ENCODE data around the gene ZNF587B. TPM values are rescaled to one million over a fixed set of nuclear protein-coding genes. Genes with fewer than 3 reads are reported as not detected.
"Not testable (repeated sequence)": the region's sequence is repeated elsewhere in the genome, so short reads cannot be mapped to it uniquely, and the experiment has no call there.

ZNF587B gene
- total RNA-seq, 4 donors from 2014 or later, result 16.1 to 34.4 (median 22.0) TPM

- in situ Hi-C loops (cut with MboI; ENCODE audit: low pct_ligation_motif_present in 1 of 4, low pct_unique_long_range_greater_than_20kb in 1 of 4, low sequenced_read_pairs in 3 of 4) (no loop called here), intact Hi-C loops (cut with DNase I; ENCODE audit: low total_unique reads) (no loop called here)
- Histone ChIP-seq H3K36me3 (no peaks in the 10 kb centered on the region), H3K4me3 (peak overlapping the region in 3 of 4 donors; percentile 65 to 93 (median 88)), H3K9me3 (no peaks in the 10 kb centered on the region), H3K27ac (peak overlapping the region in 3 of 4 donors; percentile 87 to 95 (median 90)), H3K27me3 (no peaks in the 10 kb centered on the region), H3K4me1 (peaks cover 14 to 44% (median 38%) of the 10 kb centered on the region in 4 donors)
- no peak for DNase-seq
- TF ChIP-seq CTCF (IDR thresholded peaks at IDR 0.05) (no peak), EP300 (IDR thresholded peaks at IDR 0.05; ENCODE audit: low read depth) (no peak), POLR2A (IDR thresholded peaks at IDR 0.05) (no peak), POLR2AphosphoS5 (IDR thresholded peaks at IDR 0.05) (no peak)
- 70% methylated on average over 6 of the region's 6 CpGs; no CpG with 5 or more reads in 1 of the 2 donors for WGBS, 2 donors (ENCODE audit: low coverage in 1 of 2)
These were observed 9.5 kb upstream of the ZNF587B start for GRCh38 chr19:57820599-57820998.

- intact Hi-C loops (cut with DNase I; ENCODE audit: low total_unique reads); H3K36me3 ChIP-seq; H3K4me3 ChIP-seq; H3K27me3 ChIP-seq; in situ Hi-C loops (cut with MboI; ENCODE audit: low pct_ligation_motif_present in 1 of 4, low pct_unique_long_range_greater_than_20kb in 1 of 4, low sequenced_read_pairs in 3 of 4); H3K9me3 ChIP-seq; DNase-seq: not testable (repeated sequence)
- Histone ChIP-seq H3K27ac (peak overlapping the region in 2 of 4 donors; percentile 87 to 95), H3K4me1 (peaks cover 14 to 44% (median 38%) of the 10 kb centered on the region in 4 donors)
- WGBS, 2 donors (ENCODE audit: low coverage in 1 of 2), result 46% methylated on average over 2 of the region's 3 CpGs; no CpG with 5 or more reads in 1 of the 2 donors
These were observed 9.0 kb upstream of the ZNF587B start for GRCh38 chr19:57821095-57821494.

GRCh38 chr19:57821501-57821900, 8.6 kb upstream of the ZNF587B start:
- Histone ChIP-seq H3K27ac (peak overlapping the region in 1 of 4 donors; percentile 95), H3K4me1 (peaks cover 14 to 44% (median 38%) of the 10 kb centered on the region in 4 donors)
- H3K4me3 ChIP-seq; in situ Hi-C loops (cut with MboI; ENCODE audit: low pct_ligation_motif_present in 1 of 4, low pct_unique_long_range_greater_than_20kb in 1 of 4, low sequenced_read_pairs in 3 of 4); intact Hi-C loops (cut with DNase I; ENCODE audit: low total_unique reads); DNase-seq; H3K9me3 ChIP-seq; H3K27me3 ChIP-seq; H3K36me3 ChIP-seq: not testable (repeated sequence)
- WGBS, 2 donors (ENCODE audit: low coverage in 1 of 2), result 95 to 100% methylated on average over 2 of the region's 3 CpGs

- Histone ChIP-seq H3K4me1 (peaks cover 14 to 44% (median 38%) of the 10 kb centered on the region in 4 donors), H3K27ac (peak overlapping the region; percentile 23 to 40 (median 33))
- 44 to 73% methylated on average over 2 of the region's 2 CpGs for WGBS, 2 donors (ENCODE audit: low coverage in 1 of 2)
- H3K4me3 ChIP-seq; H3K27me3 ChIP-seq; in situ Hi-C loops (cut with MboI; ENCODE audit: low pct_ligation_motif_present in 1 of 4, low pct_unique_long_range_greater_than_20kb in 1 of 4, low sequenced_read_pairs in 3 of 4); DNase-seq; intact Hi-C loops (cut with DNase I; ENCODE audit: low total_unique reads); H3K36me3 ChIP-seq; H3K9me3 ChIP-seq: not testable (repeated sequence)
These were observed 6.9 kb upstream of the ZNF587B start for GRCh38 chr19:57823155-57823554.

- in situ Hi-C loops (cut with MboI; ENCODE audit: low pct_ligation_motif_present in 1 of 4, low pct_unique_long_range_greater_than_20kb in 1 of 4, low sequenced_read_pairs in 3 of 4); intact Hi-C loops (cut with DNase I; ENCODE audit: low total_unique reads); H3K9me3 ChIP-seq; H3K27me3 ChIP-seq; H3K36me3 ChIP-seq; DNase-seq; H3K4me3 ChIP-seq: not testable (repeated sequence)
- peaks cover 14 to 44% (median 38%) of the 10 kb centered on the region in 4 donors for H3K4me1 ChIP-seq
- WGBS, 2 donors (ENCODE audit: low coverage in 1 of 2), result 44% methylated on average over 4 of the region's 4 CpGs; no CpG with 5 or more reads in 1 of the 2 donors
- peak overlapping the region; percentile 23 to 40 (median 33) for H3K27ac ChIP-seq
These were observed 6.5 kb upstream of the ZNF587B start for GRCh38 chr19:57823608-57824007.

- H3K27me3 ChIP-seq, result no peaks in the 10 kb centered on the region
- H3K36me3 ChIP-seq, result no peaks in the 10 kb centered on the region
- WGBS, 2 donors (ENCODE audit: low coverage in 1 of 2), result 79 to 87% methylated on average over 2 to 6 of the region's 6 CpGs
- in situ Hi-C loops (cut with MboI; ENCODE audit: low pct_ligation_motif_present in 1 of 4, low pct_unique_long_range_greater_than_20kb in 1 of 4, low sequenced_read_pairs in 3 of 4), result no loop called here
- H3K27ac ChIP-seq, result no peak overlapping the region
- H3K4me1 ChIP-seq, result peaks cover 14 to 45% (median 30%) of the 10 kb centered on the region in 4 donors
- no peaks in the 10 kb centered on the region for H3K9me3 ChIP-seq
- H3K4me3 ChIP-seq, result no peak overlapping the region
- no peak for TF ChIP-seq EP300 (IDR thresholded peaks at IDR 0.05; ENCODE audit: low read depth)
- no peak for TF ChIP-seq POLR2AphosphoS5 (IDR thresholded peaks at IDR 0.05)
- no peak for TF ChIP-seq POLR2A (IDR thresholded peaks at IDR 0.05)
- no peak for TF ChIP-seq CTCF (IDR thresholded peaks at IDR 0.05)
- no peak for DNase-seq
- intact Hi-C loops (cut with DNase I; ENCODE audit: low total_unique reads), result no loop called here
These were observed 4.6 kb upstream of the ZNF587B start for GRCh38 chr19:57825511-57825910.
